SK-N-MC (cell line): ENCODE results near the gene C17orf114.

Source experiments
- EZH2 ChIP-seq: fragments of 200-600 bp; sonication (generic); IDR thresholded peaks from one replicate; pipeline ENCODE4 v1.6.1; 2017; ENCODE audit warnings: antibody characterized with exemption
- POLR2AphosphoS5 ChIP-seq: IDR thresholded peaks from 2 replicates; pipeline ENCODE4 v1.6.1; 2012; ENCODE audit warnings: mild to moderate bottlenecking, low read depth, low read length, borderline replicate concordance

DNA sequence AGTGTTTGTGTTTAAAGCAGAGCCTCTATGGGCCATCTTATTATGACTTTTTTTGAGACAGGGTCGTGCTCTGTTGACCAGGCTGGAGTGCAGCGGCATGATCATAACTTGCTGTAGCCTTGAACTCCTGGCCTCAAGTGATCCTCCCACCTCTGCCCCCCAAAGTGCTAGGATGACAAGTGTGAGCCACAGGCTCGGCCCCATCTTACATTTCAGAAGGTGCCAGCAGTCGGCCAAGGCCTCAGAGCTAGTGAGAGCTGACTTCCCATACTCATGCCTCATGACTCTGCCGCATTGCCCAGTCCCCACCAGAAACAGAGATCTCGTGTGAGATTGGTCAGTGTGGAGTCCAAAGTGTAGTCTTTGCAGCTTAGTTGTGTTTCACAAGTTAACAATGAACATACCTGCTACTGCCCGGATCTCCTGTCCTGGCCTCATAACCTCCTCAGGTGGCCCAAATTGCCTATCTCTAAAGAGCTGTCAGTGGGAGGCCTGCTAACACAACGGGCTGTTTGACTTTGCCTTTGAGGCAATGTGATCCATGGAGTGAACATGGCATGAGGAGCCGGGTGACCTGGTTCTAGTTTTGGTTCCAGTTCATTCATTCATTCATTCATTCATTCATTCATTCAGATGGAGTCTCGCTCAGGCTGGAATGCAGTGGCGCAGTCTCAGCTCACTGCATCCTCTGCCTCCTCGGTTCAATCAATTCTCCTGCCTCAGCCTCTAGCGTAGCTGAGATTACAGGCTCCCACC is 44.7 kb upstream of the C17orf114 start:
- TF ChIP-seq POLR2AphosphoS5 (no peak), EZH2 (no peak)
